OCI-LY1 (cell line): ENCODE measurements around the gene SLC6A18.

Experiments used
- H2AFZ ChIP-seq: fragments of 200-600 bp; sonication (generic), shearing (Covaris generic); 2 replicates; pipeline ENCODE4 v1.6.0; 2014; ENCODE audit warnings: antibody characterized with exemption, mild to moderate bottlenecking, low read length
- H3F3A ChIP-seq: fragments of 200-600 bp; sonication (generic), shearing (Covaris generic); 2 replicates; pipeline ENCODE4 v1.6.0; 2014; ENCODE audit warnings: mild to moderate bottlenecking, antibody characterized with exemption, low read length, moderate library complexity; ENCODE audit not compliant: insufficient read depth
- H3K27ac ChIP-seq: fragments of 200-600 bp; sonication (generic); 2 replicates; pipeline ENCODE4 v1.5.1; 2014; ENCODE audit warnings: low read length, mixed run types, mild to moderate bottlenecking, low read depth; ENCODE audit not compliant: poor library complexity, severe bottlenecking
- H3K27me3 ChIP-seq: fragments of 200-600 bp; sonication (generic); 2 replicates; pipeline ENCODE4 v1.6.0; 2014; ENCODE audit warnings: antibody characterized with exemption, mild to moderate bottlenecking, low read length, moderate library complexity; ENCODE audit not compliant: insufficient read depth
- H3K36me3 ChIP-seq: fragments of 200-600 bp; sonication (generic); 2 replicates; pipeline ENCODE4 v1.6.1; 2014; ENCODE audit warnings: mild to moderate bottlenecking, antibody characterized with exemption, low read length, moderate library complexity, mixed read lengths; ENCODE audit not compliant: insufficient read depth
- H3K4me1 ChIP-seq: fragments of 200-600 bp; sonication (generic); 2 replicates; pipeline ENCODE4 v1.5.1; 2014; ENCODE audit warnings: mild to moderate bottlenecking, low read length, moderate library complexity; ENCODE audit not compliant: insufficient read depth, severe bottlenecking
- H3K4me2 ChIP-seq: fragments of 200-600 bp; sonication (generic), shearing (Covaris generic); 2 replicates; pipeline ENCODE4 v1.6.1; 2014; ENCODE audit warnings: low read length
- H3K4me3 ChIP-seq: fragments of 200-600 bp; sonication (generic); 2 replicates; pipeline ENCODE4 v1.5.1; 2014; ENCODE audit warnings: low read length, low read depth, mild to moderate bottlenecking, mixed read lengths; ENCODE audit not compliant: poor library complexity, severe bottlenecking
- H3K79me2 ChIP-seq: fragments of 200-600 bp; shearing (Covaris generic); 2 replicates; pipeline ENCODE4 v1.6.1; 2016; ENCODE audit warnings: mixed run types, low read length, mixed read lengths; ENCODE audit not compliant: insufficient read depth
- H3K9ac ChIP-seq: fragments of 200-600 bp; sonication (generic), shearing (Covaris generic); 2 replicates; pipeline ENCODE4 v1.6.1; 2014; ENCODE audit warnings: mild to moderate bottlenecking, low read length, mixed read lengths
- H3K9me2 ChIP-seq: fragments of 200-600 bp; sonication (generic), shearing (Covaris generic); 2 replicates; pipeline ENCODE4 v1.6.1; 2014; ENCODE audit warnings: low read depth, mild to moderate bottlenecking, low read length, mixed read lengths
- H3K9me3 ChIP-seq: fragments of 200-600 bp; shearing (Covaris generic); 2 replicates; pipeline ENCODE4 v1.6.1; 2014; ENCODE audit warnings: low read length, mixed read lengths
- H4K20me1 ChIP-seq: fragments of 200-600 bp; sonication (generic), shearing (Covaris generic); 2 replicates; pipeline ENCODE4 v1.6.0; 2016; ENCODE audit warnings: mild to moderate bottlenecking, low read length; ENCODE audit not compliant: insufficient read depth
- EZH2 ChIP-seq: fragments of 200-600 bp; sonication (generic), shearing (Covaris generic); IDR thresholded peaks from 2 replicates; pipeline ENCODE4 v1.8.0; 2017; ENCODE audit warnings: borderline replicate concordance, mixed run types, mild to moderate bottlenecking, antibody characterized with exemption, low read length, moderate library complexity, mixed read lengths
- TF ChIP-seq, protein P1 (sequence below): fragments of 200-600 bp; sonication (generic), shearing (Covaris generic); IDR thresholded peaks from 2 replicates; pipeline ENCODE4 v1.5.1; 2017; ENCODE audit warnings: mild to moderate bottlenecking, antibody characterized with exemption, low read length, moderate library complexity, mixed read lengths

Gene SLC6A18

DNA sequence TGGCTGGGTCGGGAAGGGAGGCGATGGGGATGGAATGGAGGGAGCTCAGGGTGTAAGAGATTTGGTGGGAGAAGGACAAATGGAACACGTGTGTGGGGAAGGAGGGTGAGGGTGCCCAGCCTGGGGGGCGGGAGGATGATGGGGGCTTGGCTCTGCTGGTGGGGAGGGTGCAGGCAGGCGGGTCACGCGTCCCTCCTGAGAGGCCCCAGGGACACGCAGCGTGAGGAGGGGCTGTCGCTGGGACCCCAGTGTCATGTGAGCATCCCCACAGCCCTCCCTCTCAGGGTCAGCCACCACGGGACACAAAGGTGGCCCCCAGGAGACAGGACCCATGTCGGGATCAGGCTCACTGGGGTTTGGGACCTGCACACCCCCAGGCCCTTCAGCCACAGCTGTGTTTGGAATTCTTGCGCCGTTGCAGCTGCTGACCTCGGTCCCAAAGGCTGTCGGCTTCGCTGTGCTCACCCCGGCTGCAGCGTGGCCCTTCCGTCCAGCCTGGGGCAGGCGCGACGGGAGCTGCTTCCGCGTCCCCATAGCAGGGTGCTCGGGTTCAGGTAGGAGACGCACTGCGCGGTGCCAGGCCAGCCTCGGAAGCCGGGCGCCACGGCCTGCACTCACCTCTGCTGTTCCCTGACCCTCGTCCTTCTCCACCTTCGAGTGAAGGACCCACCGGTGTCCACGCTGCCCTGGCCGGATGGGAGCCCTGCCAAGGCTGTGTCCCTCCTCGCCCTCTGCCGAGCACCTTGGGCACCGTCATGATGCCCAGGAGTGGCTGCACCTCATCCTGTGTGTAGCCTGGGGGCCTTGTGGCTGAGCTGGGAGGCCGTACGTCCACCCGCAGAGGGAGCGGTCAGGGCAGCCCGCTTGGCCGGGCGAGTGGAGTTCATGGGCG lies 18.4 kb upstream of the SLC6A18 start:
- Histone ChIP-seq H3K9ac (no peak overlapping the region), H3K4me1 (no peaks in the 10 kb centered on the region), H3K27ac (no peak overlapping the region), H3K79me2 (no peaks in the 10 kb centered on the region), H3F3A (no peaks in the 10 kb centered on the region), H3K4me2 (no peak overlapping the region), H3K9me2 (no peaks in the 10 kb centered on the region), H3K4me3 (no peak overlapping the region), H3K27me3 (no peaks in the 10 kb centered on the region; the same call in 1 of the 2 replicates), H3K9me3 (no peaks in the 10 kb centered on the region), H4K20me1 (no peaks in the 10 kb centered on the region), H3K36me3 (no peaks in the 10 kb centered on the region), H2AFZ (no peak overlapping the region)
- TF ChIP-seq EZH2 = no peak
- TF ChIP-seq, protein P1, sequence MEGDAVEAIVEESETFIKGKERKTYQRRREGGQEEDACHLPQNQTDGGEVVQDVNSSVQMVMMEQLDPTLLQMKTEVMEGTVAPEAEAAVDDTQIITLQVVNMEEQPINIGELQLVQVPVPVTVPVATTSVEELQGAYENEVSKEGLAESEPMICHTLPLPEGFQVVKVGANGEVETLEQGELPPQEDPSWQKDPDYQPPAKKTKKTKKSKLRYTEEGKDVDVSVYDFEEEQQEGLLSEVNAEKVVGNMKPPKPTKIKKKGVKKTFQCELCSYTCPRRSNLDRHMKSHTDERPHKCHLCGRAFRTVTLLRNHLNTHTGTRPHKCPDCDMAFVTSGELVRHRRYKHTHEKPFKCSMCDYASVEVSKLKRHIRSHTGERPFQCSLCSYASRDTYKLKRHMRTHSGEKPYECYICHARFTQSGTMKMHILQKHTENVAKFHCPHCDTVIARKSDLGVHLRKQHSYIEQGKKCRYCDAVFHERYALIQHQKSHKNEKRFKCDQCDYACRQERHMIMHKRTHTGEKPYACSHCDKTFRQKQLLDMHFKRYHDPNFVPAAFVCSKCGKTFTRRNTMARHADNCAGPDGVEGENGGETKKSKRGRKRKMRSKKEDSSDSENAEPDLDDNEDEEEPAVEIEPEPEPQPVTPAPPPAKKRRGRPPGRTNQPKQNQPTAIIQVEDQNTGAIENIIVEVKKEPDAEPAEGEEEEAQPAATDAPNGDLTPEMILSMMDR = no peak

DNA sequence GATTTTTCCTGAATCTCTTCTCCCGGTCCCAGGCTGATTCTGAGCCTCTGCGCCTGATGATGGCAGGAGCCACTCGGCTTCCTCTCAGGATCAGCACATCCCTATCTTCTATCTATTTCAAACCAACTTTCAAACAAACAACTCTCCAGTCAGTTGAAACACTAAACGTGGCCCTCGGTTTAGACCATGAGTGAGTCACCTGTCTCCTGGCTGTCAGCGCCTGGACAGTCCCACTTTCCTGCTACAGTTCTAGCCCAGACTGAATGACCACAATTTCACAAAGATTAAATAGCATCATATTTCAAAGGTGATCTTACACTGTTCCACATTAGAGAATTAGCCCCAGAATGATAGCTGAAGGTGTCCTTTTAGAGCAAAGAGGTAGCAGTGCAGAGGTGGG lies 17.6 kb upstream of the SLC6A18 start:
- no peak overlapping the region for H3K4me2 ChIP-seq
- H3K4me1 ChIP-seq = no peaks in the 10 kb centered on the region
- H3K4me3 ChIP-seq = no peak overlapping the region
- H4K20me1 ChIP-seq = no peaks in the 10 kb centered on the region
- H3K27me3 ChIP-seq = no peaks in the 10 kb centered on the region; the same call in 1 of the 2 replicates
- TF ChIP-seq, protein P1 = no peak
- TF ChIP-seq EZH2 = no peak
- H3K27ac ChIP-seq = no peak overlapping the region
- no peak overlapping the region for H2AFZ ChIP-seq
- no peaks in the 10 kb centered on the region for H3F3A ChIP-seq
- H3K9me2 ChIP-seq = no peaks in the 10 kb centered on the region
- H3K36me3 ChIP-seq = no peaks in the 10 kb centered on the region
- no peak overlapping the region for H3K9ac ChIP-seq
- H3K79me2 ChIP-seq = no peaks in the 10 kb centered on the region
- no peaks in the 10 kb centered on the region for H3K9me3 ChIP-seq

DNA sequence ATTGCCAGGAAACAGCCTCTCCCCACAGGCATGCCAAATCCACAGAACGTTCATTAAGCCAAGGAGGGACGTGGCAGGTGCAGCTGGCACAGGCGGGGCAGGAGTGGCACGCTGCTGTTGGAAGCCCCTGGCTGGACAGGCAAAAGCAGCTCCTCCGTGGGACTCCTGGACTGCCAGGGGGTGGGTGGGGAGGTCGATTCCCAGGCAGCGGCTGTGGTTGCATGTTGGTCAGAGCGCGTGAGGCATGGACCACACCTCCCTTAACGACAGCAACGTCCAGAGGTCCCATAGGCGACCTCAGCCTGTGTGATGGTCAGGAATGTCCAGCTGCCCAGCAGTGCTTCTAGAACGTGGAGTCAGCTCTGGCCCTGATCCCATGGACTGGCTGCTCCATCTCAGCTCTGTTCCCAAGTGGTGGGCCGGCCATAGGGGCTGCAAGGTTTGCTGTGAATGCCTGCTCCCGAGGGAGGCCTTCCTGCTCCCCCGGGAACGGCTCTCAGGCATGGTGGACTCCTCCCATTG lies 16.9 kb upstream of the SLC6A18 start:
- no peak overlapping the region for H2AFZ ChIP-seq
- H3K27me3 ChIP-seq = no peaks in the 10 kb centered on the region; the same call in 1 of the 2 replicates
- no peaks in the 10 kb centered on the region for H3K4me1 ChIP-seq

More for the DNA sequence above, 16.9 kb upstream of the SLC6A18 start:
- Histone ChIP-seq H3K79me2 (no peaks in the 10 kb centered on the region), H3K27ac (no peak overlapping the region), H3F3A (no peaks in the 10 kb centered on the region), H3K4me3 (no peak overlapping the region), H3K4me2 (no peak overlapping the region), H3K9me3 (no peaks in the 10 kb centered on the region), H3K9me2 (no peaks in the 10 kb centered on the region), H4K20me1 (no peaks in the 10 kb centered on the region), H3K9ac (no peak overlapping the region), H3K36me3 (no peaks in the 10 kb centered on the region)
- TF ChIP-seq EZH2 = no peak
